CD4-positive, alpha-beta T cell treated with Interleukin-17A for 4 hours (primary cell): ENCODE results near the gene MAN2A1.
"Not testable (repeated sequence)": the region's sequence is repeated elsewhere in the genome, so short reads cannot be mapped to it uniquely, and the experiment has no call there.

ENCODE experiments used
- DNase-seq: peaks from one replicate; pipeline ENCODE4 v3.0.0-alpha.2; 2020; ENCODE audit warnings: mixed read lengths

MAN2A1 gene

GRCh38 chr5:109876941-109877669 lies 187.4 kb downstream of the MAN2A1 start:
- DNase-seq = no peak

- DNase-seq = no peak
These were observed 187.9 kb downstream of the MAN2A1 start for GRCh38 chr5:109877670-109878045.

GRCh38 chr5:109878887-109879286 lies 189.2 kb downstream of the MAN2A1 start:
- DNase-seq = no peak

- DNase-seq = no peak
These were observed 191.4 kb downstream of the MAN2A1 start for GRCh38 chr5:109880907-109881685.

GRCh38 chr5:109882546-109882945 lies 192.8 kb downstream of the MAN2A1 start:
- DNase-seq = no peak

GRCh38 chr5:109884676-109885075 lies 194.9 kb downstream of the MAN2A1 start:
- DNase-seq = no peak

GRCh38 chr5:109885205-109885604 lies 195.5 kb downstream of the MAN2A1 start:
- no peak for DNase-seq

GRCh38 chr5:109888989-109889388 lies 199.3 kb downstream of the MAN2A1 start:
- no peak for DNase-seq

GRCh38 chr5:109893271-109893670 lies 203.5 kb downstream of the MAN2A1 start:
- DNase-seq = not testable (repeated sequence)

GRCh38 chr5:109898269-109899162 lies 208.8 kb downstream of the MAN2A1 start:
- DNase-seq = no peak

GRCh38 chr5:109899163-109899535 lies 209.4 kb downstream of the MAN2A1 start:
- DNase-seq = no peak

GRCh38 chr5:109900461-109900860 lies 210.7 kb downstream of the MAN2A1 start:
- no peak for DNase-seq

GRCh38 chr5:109900911-109901627 lies 211.3 kb downstream of the MAN2A1 start:
- DNase-seq = no peak

- no peak for DNase-seq
These were observed 211.9 kb downstream of the MAN2A1 start for GRCh38 chr5:109901628-109901981.

GRCh38 chr5:109903061-109903460 lies 213.3 kb downstream of the MAN2A1 start:
- no peak for DNase-seq

GRCh38 chr5:109905906-109906305 lies 216.2 kb downstream of the MAN2A1 start:
- no peak for DNase-seq

- no peak for DNase-seq
These were observed 217.5 kb downstream of the MAN2A1 start for GRCh38 chr5:109907189-109907588.

GRCh38 chr5:109907731-109908130 lies 218.0 kb downstream of the MAN2A1 start:
- DNase-seq = no peak

- no peak for DNase-seq
These were observed 218.6 kb downstream of the MAN2A1 start for GRCh38 chr5:109908366-109908765.

GRCh38 chr5:109910874-109911273 lies 221.1 kb downstream of the MAN2A1 start:
- no peak for DNase-seq

- DNase-seq = no peak
These were observed 222.0 kb downstream of the MAN2A1 start for GRCh38 chr5:109911731-109912130.

- no peak for DNase-seq
These were observed 225.2 kb downstream of the MAN2A1 start for GRCh38 chr5:109914906-109915305.
